Endometrial microvascular endothelial cells (primary cell): ENCODE data around the gene CAMTA1. TPM values are rescaled to one million over a fixed set of nuclear protein-coding genes. Genes with fewer than 3 reads are reported as not detected.

Source experiments
- in situ Hi-C: cut with HindIII; loops from 2 replicates; pipeline ENCODE4 v1.10.0; 2017; ENCODE audit warnings: low sequenced_read_pairs, low pct_unique_long_range_greater_than_20kb; ENCODE audit errors: inconsistent ontology term
- total RNA-seq: library from RNA; depleted of rRNA; stranded (reverse); fragments of >200 nt; gene quantifications from one replicate; pipeline ENCODE4 v1.2.3, GENCODE V29; 2015; ENCODE audit errors: inconsistent ontology term

Gene CAMTA1
- total RNA-seq, 1 donor from 2014 or later = 89.0 TPM

DNA sequence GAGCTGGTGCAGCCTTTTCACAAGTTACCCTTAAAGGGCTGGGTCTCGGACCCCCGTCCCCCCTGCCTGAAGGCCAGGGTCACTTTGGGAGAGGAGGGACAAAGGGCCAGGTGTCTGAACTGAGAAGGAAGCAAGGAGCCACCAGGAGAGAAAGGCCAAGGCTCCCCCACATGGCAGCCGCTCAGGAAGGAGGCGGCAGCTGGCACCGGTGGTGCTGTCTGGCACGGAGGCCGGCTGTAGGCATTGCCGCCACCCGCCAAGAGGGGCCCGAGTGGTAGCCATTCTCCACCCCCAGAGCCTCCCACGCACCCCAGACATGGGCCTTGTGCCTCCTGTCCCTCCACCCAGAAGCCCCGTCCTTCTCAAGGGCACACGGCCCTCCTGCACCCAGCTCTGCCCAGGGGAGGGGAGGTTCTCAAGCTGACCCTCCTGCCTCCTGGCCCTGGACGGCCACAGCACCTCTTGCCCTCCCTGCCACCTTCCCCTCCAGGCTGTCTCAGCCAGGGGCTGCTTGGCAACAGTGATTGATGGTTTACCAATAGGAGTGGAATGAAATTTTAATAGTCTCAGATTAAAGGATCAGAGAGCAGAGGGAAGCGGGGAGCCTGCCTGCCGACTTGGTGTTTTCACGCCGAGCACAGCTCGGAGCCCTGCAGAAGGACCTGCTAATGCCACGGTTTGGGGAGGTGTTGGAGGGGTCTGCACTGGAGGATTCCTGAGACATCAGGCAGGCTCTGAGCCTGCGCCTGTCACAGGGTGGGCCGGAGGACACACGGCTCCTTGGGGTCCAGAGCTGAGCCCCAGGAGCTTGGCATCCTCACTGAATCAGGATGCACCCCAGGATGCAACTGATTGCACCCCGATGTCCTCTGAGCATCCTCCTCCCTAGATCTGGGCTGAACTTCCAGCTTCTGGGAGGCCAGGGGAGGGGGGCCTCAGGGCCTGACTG, 773.9 kb downstream of the CAMTA1 start:
- in situ Hi-C loops = no loop called here

DNA sequence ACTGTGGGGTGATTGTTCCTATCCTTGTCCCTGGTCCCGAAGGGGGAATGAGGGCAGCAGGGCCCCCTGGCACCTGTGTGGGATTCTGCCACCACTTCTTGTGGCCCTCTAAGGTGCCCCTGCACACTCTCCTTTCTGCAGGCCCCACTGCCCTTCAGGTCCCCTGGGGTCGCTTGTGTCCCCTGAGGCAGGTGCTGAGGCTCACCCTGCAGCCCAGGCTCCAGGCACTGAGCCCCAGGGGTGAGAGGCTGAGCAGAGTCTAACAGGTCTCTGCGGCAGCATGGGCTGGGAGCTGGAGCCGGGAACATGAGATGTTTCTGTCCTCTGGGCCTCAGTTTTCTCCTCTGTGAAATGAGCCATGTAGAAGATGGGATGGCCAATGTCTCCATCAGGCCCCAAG, 774.9 kb downstream of the CAMTA1 start:
- in situ Hi-C loops = no loop called here

DNA sequence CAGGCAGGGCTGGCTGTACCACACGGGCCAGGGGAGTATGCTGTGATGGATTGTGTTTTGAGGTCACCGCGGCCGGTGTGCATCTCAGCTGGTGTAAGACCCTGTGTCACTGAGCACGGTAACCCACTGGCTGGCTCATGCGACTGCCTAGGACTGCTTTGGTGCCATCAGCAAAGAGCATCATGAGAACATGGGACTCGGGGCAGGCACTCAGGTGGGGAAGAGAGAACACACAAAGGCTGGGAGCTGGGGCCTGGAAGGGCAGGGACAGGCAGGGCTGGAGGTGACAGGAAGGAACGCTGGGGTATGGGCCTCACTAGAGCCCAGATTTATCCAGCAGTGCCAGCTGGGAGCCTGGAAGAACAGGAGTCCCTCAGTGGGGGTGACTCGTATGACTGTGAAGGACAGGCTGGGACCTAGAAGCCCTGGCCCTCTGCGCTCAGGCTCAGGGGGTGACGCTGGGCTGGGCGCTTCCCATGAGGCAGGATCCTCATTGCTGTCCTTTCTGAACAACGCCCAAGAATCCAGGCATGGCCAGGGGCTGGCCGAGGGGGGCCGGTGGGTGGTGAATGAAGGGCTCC, 775.4 kb downstream of the CAMTA1 start:
- in situ Hi-C loops = no loop called here

DNA sequence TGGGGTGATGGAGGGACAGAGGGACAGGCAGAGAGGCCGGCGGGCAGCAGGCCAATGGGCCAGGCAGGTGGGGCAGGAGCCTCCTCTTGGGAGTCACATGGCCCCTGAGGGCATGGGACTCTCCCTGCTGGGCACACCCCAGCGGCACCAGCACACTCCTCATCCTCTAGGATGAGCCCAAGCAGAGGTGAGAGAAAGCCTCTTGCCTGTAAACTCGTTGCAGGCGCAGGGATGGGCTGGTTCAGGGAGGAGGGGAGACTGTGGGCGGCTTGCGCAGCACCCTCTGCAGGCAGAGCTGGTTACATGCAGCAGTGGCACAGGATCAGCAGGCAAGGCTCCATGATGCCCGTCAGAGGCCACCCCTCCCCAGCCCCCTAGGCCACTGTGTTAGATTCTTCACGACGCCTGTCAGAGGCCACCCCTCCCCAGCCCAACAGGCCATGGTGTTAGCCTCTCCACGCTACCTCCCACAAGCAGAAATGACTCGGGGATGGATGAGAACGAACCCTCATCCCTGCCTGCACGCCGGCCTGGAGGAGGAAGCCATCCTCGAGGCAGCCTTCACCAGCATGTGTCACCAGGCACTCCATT, 776.2 kb downstream of the CAMTA1 start:
- in situ Hi-C loops = no loop called here

DNA sequence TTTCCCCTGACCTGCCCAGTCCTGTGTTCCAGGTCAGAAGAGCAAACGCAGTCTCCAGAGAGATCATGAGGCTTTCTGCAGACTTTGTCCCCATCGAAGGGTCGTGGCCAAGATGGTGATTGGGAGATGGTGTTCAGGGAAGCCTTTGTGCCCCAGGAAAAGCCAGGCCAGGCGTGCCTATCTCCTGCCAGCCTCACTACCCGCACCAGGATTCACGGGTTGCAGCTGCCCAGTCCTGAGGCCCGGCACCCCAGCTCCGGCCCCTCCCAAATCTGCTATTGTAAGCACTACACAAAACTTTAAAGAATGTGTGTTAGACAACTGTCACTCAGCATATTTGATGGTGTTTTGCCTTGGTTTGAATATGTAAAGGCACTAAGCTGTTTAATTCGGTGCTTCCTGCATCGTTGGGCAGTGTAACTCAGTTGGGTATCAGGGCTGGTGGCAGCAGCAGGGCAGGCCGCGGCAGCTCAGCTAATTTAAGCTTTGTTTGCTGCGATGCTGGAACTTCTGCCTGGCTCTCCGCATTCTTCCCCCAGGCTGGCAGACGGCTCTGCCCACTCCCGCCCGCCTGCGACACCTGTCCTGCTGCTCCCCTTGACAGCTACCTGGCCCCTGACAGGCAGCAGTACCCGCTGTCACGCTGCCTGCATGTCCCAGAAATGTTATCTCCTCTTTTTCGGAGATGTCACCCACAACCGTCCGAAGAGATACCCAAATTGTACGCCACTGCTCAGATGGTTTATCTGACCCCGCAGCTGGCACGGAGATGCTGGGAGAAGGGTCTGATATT, 776.9 kb downstream of the CAMTA1 start:
- in situ Hi-C loops = no loop called here

DNA sequence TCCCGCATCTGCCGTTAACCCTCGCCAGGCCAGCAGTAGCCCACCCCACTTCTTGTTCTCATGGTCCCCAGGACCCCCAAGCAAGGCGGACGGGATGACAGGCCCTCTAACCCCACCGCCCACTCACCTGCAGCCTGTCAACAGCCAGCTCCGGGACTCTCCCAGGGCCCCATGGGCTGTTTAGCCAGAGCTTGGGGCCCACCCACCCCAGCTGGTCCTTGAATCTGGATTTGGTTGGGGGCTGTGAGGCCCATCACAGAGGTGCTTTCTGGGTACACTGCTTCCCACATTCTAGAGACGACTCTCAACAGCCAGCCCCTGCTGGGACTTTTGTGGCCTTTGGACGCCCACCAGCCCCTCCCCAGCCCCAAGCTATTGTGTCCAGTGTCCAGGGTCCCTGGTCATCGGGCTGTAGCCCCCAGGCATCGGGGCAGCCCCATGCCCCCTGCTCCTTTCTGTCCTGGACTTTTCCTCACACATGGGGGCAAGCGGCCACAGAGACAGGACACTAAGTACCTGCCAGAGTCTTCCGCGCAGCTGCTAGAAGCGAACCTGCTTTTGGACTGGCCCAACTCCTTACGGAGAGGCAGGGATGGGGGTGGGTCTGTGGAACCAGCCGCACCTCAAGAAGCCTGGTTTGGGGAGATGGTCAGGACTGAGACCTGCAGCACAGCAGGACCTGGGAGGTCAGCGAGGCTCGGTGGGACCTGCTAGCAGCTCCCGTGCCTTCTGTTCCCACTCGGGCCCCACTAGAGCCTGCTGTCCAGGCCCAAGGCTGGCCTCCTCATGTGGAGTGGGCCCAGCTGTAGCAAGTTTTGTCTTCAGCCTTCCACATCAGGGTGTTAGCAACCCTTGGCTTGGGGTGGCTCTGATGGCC, 777.7 kb downstream of the CAMTA1 start:
- in situ Hi-C loops = no loop called here

DNA sequence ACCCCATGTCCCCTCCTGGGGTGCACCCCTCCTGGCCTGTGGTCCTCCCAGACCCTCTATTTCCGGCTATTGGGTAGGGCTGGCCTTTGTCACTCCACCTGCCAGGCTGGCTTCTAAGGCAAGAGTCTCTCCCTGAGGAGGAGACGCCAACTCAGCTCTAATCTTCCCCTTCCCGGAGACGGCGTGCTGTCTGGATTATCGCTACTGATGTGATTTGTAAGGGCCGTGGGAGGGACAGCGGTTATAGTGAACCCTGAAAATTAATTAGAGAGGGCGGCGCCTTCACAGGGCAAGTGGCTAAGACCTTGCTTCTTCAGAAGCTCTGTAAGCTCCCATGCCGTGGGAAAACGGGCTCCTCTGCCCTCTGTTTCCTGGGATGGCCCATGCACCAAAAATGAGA, 778.9 kb downstream of the CAMTA1 start:
- in situ Hi-C loops = no loop called here

DNA sequence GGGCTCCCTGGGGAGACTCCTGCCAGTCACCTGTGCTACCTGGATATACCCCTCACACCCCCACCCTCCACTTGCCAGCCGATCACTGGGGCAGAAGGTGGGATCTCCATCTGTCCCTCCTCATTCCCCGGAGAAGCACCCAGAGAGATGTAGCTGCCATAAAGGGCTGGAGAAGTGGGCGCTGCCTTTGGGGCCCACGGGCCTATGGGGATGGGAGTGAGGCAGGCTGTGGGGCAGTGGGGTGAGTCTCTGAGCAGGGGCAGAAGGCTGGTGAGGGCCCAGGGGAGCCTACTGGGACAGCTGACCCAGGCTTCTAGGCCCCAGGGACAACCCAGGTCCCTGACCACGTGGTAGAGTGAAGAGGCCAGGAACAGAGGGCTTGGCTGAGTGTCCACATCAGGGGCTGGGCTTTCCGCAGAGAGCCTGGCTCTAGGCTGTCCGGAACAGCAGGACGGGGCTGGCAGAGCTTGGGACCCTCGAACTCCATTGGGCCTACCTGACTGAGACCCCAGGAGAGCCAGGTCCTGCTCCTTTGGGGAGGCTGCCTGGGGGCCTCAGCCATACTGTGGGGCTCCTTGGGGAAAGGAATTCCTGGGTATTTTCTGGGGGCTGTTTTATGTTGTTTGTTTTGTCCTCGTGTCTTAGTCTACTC, 780.0 kb downstream of the CAMTA1 start:
- in situ Hi-C loops = no loop called here

DNA sequence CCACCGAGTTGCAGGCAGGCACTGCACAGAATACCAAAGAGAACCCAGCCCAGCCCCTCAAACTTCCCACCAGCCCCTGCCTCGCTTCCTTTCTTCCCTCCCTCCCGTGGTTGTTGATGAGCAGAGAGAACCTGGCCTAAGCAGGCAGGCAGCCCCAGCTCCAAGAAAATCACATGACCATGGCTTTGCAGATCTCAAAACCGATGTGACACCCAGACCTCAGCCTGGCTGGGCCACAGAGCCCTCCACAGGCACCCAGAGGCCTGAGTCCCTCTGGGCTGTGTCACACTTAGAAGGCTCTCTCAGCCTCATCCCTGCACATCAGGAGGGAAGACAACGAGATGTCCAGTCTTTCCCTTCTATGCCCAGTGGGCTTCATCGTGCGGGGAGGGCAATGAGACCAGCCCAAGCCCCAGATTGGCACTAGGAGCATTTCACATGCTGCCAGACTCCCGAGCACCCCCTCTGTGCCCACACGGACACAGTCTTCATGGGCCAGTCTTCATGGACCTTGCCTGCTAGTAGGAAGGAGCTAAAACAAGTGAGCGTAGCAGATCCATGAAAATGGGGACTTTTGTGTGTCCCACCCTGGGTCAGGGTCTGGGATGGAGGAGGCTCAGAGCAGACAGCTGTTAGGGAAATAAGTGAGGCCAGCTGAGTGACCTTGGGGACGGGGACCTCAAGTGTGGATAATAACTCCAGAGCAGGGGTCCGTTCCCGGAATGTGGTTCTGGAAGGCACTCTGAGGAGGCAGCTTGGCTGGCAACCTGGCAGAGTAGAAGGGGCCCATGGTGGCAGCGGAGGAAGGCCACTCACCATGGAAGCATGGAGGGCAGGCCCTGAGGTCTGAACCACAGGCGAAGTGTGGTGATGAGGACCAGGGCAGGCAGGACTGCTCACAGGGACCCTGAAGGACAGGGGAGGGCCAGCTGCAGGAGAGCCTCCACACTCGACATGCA, 781.4 kb downstream of the CAMTA1 start:
- in situ Hi-C loops = no loop called here

DNA sequence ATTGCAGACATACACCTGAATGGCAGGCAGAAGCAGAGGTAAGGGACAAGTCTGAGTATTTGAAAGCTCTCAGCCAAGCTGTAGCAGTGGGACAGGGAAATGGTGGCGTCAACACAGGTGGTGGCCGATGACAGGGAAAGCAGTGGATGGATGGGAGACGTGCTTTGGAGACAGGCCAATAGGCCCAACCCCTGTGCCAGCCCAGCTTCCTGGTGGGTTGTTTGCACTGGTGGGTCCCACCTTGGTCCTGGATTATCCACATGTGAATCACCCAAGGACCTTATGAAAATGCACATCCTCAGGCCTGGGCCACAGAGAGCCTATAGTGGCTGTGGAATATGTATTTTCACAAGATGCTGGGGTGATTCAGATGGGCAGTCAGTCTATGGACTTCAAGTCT, 782.1 kb downstream of the CAMTA1 start:
- in situ Hi-C loops = no loop called here

DNA sequence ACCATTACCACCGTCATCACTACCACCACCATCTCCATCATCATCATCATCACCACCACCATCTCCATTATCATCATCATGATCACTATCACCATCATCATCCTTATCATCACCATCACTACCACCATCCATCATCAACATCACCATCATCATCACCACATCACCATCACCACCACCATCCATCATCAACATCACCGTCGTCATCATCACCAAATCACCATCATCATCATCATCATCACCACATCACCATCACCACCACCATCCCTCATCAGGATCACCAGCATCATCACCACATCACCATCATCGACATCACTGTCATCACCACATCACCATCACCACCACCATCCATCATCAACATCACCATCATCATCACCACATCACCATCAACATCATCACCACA, 782.8 kb downstream of the CAMTA1 start:
- in situ Hi-C loops = no loop called here

DNA sequence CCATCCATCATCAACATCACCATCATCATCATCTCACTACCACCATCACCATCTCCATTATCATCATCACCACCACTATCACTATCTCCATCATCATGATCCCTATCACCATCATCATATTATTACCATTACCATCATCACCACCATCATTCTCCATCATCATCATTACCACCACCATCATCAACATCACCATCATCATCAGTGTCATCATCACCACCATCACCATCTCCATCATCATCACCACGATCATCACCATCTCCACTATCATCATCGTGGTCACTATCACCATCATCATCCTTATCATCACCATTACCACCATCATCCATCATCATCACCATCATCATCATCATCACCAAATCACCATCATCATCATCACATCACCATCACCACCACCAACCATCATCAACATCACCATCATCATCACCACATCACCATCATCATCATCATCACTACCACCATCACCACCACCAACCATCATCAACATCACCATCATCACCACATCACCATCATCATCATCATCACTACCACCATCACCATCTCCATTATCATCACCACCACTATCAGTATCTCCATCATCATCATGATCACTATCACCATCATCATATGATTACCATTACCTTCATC, 783.8 kb downstream of the CAMTA1 start:
- in situ Hi-C loops = no loop called here

DNA sequence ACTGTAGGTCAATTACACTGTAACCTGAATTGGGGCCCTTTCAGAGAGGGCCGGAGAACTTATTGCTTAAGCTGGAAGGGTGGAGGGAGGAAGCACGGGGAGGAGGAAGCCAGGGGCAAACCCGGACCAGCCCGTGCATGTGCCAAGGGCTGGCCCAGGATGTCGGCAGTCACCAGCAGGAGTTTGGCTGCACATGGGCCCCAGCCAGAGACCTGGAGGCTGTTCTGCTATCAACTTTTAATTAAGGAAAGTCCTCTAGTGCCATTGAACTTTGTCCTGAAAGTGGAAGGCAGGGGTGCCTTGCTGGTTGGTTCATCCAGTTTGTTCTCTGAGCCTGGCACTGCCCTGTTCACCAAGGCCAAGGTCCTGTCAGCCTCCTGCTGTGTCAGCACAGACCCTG, 785.1 kb downstream of the CAMTA1 start:
- in situ Hi-C loops = no loop called here

DNA sequence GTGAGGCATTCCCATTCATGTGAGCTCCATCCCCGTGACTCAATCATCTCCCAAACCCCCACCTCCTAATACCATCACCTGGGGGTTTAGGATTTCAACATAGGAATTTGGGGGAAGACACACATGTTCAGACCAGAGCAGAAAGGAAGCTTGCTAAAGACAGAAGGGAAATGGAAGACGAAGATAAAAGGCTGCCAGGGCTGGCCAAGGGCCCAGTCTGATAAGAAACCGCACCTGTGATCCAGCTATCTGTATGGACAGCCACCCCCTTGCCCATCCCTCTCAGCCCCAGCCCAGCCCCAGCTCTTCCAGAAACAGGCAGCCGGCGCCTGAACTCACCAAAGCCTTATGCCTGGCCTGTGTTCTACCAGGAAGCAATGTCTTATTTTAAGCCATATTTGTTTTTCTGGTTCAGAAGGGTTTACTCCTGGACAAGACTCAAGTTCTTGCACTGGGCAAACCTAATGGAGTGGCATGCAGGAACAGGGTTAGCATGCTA, 787.4 kb downstream of the CAMTA1 start:
- in situ Hi-C loops = no loop called here

DNA sequence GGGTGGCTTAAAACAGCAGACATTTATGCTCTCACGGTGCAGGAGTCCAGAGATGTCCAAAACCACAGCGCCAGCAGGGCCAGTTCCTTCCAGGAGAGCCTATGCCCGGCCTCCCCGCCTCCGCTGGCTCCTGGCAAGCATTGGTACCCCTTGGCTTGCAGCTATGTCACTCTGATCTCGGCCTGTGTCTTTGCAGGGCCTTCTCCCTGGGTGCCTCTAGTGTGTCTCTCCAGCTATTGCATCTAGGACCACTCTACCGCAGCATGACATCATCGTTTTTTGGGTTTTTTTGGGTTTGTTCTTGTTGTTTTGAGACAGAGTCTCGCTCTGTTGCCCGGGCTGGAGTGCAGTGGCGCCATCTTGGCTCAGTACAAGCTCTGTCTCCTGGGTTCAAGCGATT, 788.2 kb downstream of the CAMTA1 start:
- in situ Hi-C loops = no loop called here
